Measurements from ENCODE around the gene CDYL.

Gene CDYL

GRCh38 chr6:4896401-4896800, 120.2 kb downstream of the CDYL start:
- no peaks in the 10 kb centered on the region; the same call in 1 of the 2 replicates for H4K20me1 ChIP-seq (ENCODE audit: insufficient read depth)
- H3K79me2 ChIP-seq (ENCODE audit: insufficient read depth, low read depth), result peaks cover 43% of the 10 kb centered on the region
- H3K27me3 ChIP-seq (ENCODE audit: insufficient read depth, low read depth), result no peaks in the 10 kb centered on the region
- H3K4me3 ChIP-seq (IDR thresholded peaks at IDR 0.05; ENCODE audit: insufficient read depth, low read depth, low read length), result no peak overlapping the region
- H3K4me2 ChIP-seq, result no peak overlapping the region
- H2AFZ ChIP-seq (ENCODE audit: low read depth), result no peak overlapping the region
- no peak overlapping the region for H3K27ac ChIP-seq
- H3K9ac ChIP-seq, result no peak overlapping the region
- peaks cover 22% of the 10 kb centered on the region for H3K4me1 ChIP-seq (ENCODE audit: low read depth, poor library complexity, severe bottlenecking)
- no peak for TF ChIP-seq CTCF (conservative IDR thresholded peaks at IDR 0.05; ENCODE audit: low read depth, low read length)
- peaks cover 4% of the 10 kb centered on the region; the same call in 1 of the 2 replicates for H3K36me3 ChIP-seq (ENCODE audit: insufficient read depth)

GRCh38 chr6:4899249-4900034, 123.2 kb downstream of the CDYL start:
- no peaks in the 10 kb centered on the region; the same call in 1 of the 2 replicates for H4K20me1 ChIP-seq (ENCODE audit: insufficient read depth)
- no peak for TF ChIP-seq CTCF (conservative IDR thresholded peaks at IDR 0.05; ENCODE audit: low read depth, low read length)
- H3K27ac ChIP-seq, result no peak overlapping the region
- peaks cover 4% of the 10 kb centered on the region; the same call in 1 of the 2 replicates for H3K36me3 ChIP-seq (ENCODE audit: insufficient read depth)
- H3K9ac ChIP-seq, result no peak overlapping the region
- H3K4me2 ChIP-seq, result no peak overlapping the region
- no peaks in the 10 kb centered on the region for H3K27me3 ChIP-seq (ENCODE audit: insufficient read depth, low read depth)
- no peak overlapping the region for H3K4me3 ChIP-seq (IDR thresholded peaks at IDR 0.05; ENCODE audit: insufficient read depth, low read depth, low read length)
- peaks cover 48% of the 10 kb centered on the region for H3K4me1 ChIP-seq (ENCODE audit: low read depth, poor library complexity, severe bottlenecking)
- H3K79me2 ChIP-seq (ENCODE audit: insufficient read depth, low read depth), result peaks cover 49% of the 10 kb centered on the region
- H2AFZ ChIP-seq (ENCODE audit: low read depth), result no peak overlapping the region

GRCh38 chr6:4901386-4902061, 125.3 kb downstream of the CDYL start:
- Histone ChIP-seq H3K9ac (no peak overlapping the region), H3K4me2 (peak overlapping the region; percentile 62), H3K27me3 (ENCODE audit: insufficient read depth, low read depth) (no peaks in the 10 kb centered on the region), H3K79me2 (ENCODE audit: insufficient read depth, low read depth) (peaks cover 61% of the 10 kb centered on the region), H4K20me1 (ENCODE audit: insufficient read depth) (no peaks in the 10 kb centered on the region; the same call in 1 of the 2 replicates), H3K4me3 (IDR thresholded peaks at IDR 0.05; ENCODE audit: insufficient read depth, low read depth, low read length) (no peak overlapping the region), H3K36me3 (ENCODE audit: insufficient read depth) (peaks cover 4% of the 10 kb centered on the region; the same call in 1 of the 2 replicates), H3K4me1 (ENCODE audit: low read depth, poor library complexity, severe bottlenecking) (peaks cover 64% of the 10 kb centered on the region), H3K27ac (peak overlapping the region; percentile 50), H2AFZ (ENCODE audit: low read depth) (no peak overlapping the region)
- no peak for TF ChIP-seq CTCF (conservative IDR thresholded peaks at IDR 0.05; ENCODE audit: low read depth, low read length)

GRCh38 chr6:4902363-4902762, 126.2 kb downstream of the CDYL start:
- peaks cover 4% of the 10 kb centered on the region; the same call in 1 of the 2 replicates for H3K36me3 ChIP-seq (ENCODE audit: insufficient read depth)
- H3K27me3 ChIP-seq (ENCODE audit: insufficient read depth, low read depth), result no peaks in the 10 kb centered on the region
- no peak for TF ChIP-seq CTCF (conservative IDR thresholded peaks at IDR 0.05; ENCODE audit: low read depth, low read length)
- no peak overlapping the region for H3K4me3 ChIP-seq (IDR thresholded peaks at IDR 0.05; ENCODE audit: insufficient read depth, low read depth, low read length)
- no peak overlapping the region for H3K27ac ChIP-seq
- H2AFZ ChIP-seq (ENCODE audit: low read depth), result no peak overlapping the region
- peaks cover 4% of the 10 kb centered on the region; the same call in 1 of the 2 replicates for H4K20me1 ChIP-seq (ENCODE audit: insufficient read depth)
- H3K4me1 ChIP-seq (ENCODE audit: low read depth, poor library complexity, severe bottlenecking), result peaks cover 67% of the 10 kb centered on the region
- no peak overlapping the region for H3K9ac ChIP-seq
- peak overlapping the region; percentile 62; the same call in 1 of the 2 replicates for H3K4me2 ChIP-seq
- H3K79me2 ChIP-seq (ENCODE audit: insufficient read depth, low read depth), result peaks cover 62% of the 10 kb centered on the region; the same call in 1 of the 2 replicates
